ENCODE data around the gene RALGPS2.

- no peak for TF ChIP-seq CTCF (IDR thresholded peaks at IDR 0.05)
- no peak for TF ChIP-seq EP300 (IDR thresholded peaks at IDR 0.05)
- no peak for TF ChIP-seq POLR2AphosphoS5 (IDR thresholded peaks at IDR 0.05)
- no peak for TF ChIP-seq POLR2A (IDR thresholded peaks at IDR 0.05)
Observed at GRCh38 chr1:178864326-178864725, 139.3 kb downstream of the RALGPS2 start.

All from upper lobe of left lung (tissue), 4 donors.